Vagina (tissue), 2 donors: ENCODE results near the gene PHIP.

Experiments
- POLR2A ChIP-seq, 2 donors: fragments of 450-650 bp; IDR thresholded peaks; one replicate each; pipeline ENCODE4 v1.6.1; 2017; ENCODE audit warnings: antibody characterized with exemption in 2 of 2, mild to moderate bottlenecking in 2 of 2, moderate library complexity in 2 of 2
- POLR2AphosphoS5 ChIP-seq, 2 donors: sonication (generic); formaldehyde crosslinking; IDR thresholded peaks; one replicate each; pipeline ENCODE4 v1.9.0; 2017; ENCODE audit warnings: antibody characterized with exemption in 2 of 2, mild to moderate bottlenecking in 2 of 2, low read depth in 1 of 2; ENCODE audit not compliant: insufficient read depth in 1 of 2
- TF ChIP-seq, protein P1 (sequence below), 3 experiments: fragments of 450-650 bp in 2 of 3; fragments of 200-600 bp in 1 of 3; sonication (generic) in 1 of 3; IDR thresholded peaks; one replicate each; pipeline ENCODE4 v1.5.1; 2017 to 2019; ENCODE audit warnings: antibody characterized with exemption in 3 of 3, mild to moderate bottlenecking in 2 of 3, moderate library complexity in 2 of 3

DNA sequence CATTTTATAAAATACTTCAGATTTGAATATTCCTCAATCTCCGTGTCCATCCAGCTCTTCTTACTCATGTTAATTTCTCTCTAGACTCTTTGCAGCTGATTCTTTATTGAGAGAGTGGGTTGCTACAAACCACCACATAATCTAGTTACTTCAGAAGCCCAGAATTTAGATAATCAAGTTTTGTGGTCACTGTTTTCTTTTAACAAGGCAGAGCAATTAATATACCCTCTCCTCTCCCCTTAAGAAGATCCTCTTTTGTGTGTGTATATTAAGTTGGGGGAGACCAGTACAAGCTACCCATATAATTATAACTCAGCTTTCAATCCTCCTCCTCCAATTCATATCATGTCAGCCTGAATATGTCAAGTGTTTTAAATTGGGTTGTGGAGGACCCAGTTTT, 115.6 kb downstream of the PHIP start:
- TF ChIP-seq, protein P1, sequence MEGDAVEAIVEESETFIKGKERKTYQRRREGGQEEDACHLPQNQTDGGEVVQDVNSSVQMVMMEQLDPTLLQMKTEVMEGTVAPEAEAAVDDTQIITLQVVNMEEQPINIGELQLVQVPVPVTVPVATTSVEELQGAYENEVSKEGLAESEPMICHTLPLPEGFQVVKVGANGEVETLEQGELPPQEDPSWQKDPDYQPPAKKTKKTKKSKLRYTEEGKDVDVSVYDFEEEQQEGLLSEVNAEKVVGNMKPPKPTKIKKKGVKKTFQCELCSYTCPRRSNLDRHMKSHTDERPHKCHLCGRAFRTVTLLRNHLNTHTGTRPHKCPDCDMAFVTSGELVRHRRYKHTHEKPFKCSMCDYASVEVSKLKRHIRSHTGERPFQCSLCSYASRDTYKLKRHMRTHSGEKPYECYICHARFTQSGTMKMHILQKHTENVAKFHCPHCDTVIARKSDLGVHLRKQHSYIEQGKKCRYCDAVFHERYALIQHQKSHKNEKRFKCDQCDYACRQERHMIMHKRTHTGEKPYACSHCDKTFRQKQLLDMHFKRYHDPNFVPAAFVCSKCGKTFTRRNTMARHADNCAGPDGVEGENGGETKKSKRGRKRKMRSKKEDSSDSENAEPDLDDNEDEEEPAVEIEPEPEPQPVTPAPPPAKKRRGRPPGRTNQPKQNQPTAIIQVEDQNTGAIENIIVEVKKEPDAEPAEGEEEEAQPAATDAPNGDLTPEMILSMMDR (IDR thresholded peaks at IDR 0.05), result no peak
- TF ChIP-seq POLR2A (IDR thresholded peaks at IDR 0.05), result no peak
- TF ChIP-seq POLR2AphosphoS5 (IDR thresholded peaks at IDR 0.05; ENCODE audit: insufficient read depth in 1 of 2, low read depth in 1 of 2), result no peak
